SK-N-SH treated with all-trans-retinoic acid at 6 μM for 48 hours (cell line): ENCODE results near the gene LTBP1.

Experiments used
- ZNF565 ChIP-seq: fragments of 450-650 bp; formaldehyde crosslinking; conservative IDR thresholded peaks from 2 replicates; pipeline ENCODE4 v1.5.0; 2020; ENCODE audit warnings: low read depth, mild to moderate bottlenecking, moderate library complexity
- TF ChIP-seq, protein P1 (sequence below): fragments of 250-450 bp; sonication (Bioruptor Pico); IDR thresholded peaks from 2 replicates; pipeline ENCODE4 v1.8.0; 2020; ENCODE audit warnings: mild to moderate bottlenecking, moderate library complexity, borderline replicate concordance

GRCh38 chr2:33314541-33314940, 367.8 kb downstream of the LTBP1 start:
- no peak for TF ChIP-seq ZNF565
- TF ChIP-seq, protein P1, sequence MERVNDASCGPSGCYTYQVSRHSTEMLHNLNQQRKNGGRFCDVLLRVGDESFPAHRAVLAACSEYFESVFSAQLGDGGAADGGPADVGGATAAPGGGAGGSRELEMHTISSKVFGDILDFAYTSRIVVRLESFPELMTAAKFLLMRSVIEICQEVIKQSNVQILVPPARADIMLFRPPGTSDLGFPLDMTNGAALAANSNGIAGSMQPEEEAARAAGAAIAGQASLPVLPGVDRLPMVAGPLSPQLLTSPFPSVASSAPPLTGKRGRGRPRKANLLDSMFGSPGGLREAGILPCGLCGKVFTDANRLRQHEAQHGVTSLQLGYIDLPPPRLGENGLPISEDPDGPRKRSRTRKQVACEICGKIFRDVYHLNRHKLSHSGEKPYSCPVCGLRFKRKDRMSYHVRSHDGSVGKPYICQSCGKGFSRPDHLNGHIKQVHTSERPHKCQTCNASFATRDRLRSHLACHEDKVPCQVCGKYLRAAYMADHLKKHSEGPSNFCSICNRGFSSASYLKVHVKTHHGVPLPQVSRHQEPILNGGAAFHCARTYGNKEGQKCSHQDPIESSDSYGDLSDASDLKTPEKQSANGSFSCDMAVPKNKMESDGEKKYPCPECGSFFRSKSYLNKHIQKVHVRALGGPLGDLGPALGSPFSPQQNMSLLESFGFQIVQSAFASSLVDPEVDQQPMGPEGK (CRISPR knock-in tag) = no peak
